ENCODE results near the gene PITPNC1. TPM values are rescaled to one million over a fixed set of nuclear protein-coding genes. Genes with fewer than 3 reads are reported as not detected.

Gene PITPNC1
- total and polyA plus RNA-seq, 2 donors (not counting 1 experiment from before 2014, with no cell fraction given), result 4.7 to 26.1 TPM

DNA sequence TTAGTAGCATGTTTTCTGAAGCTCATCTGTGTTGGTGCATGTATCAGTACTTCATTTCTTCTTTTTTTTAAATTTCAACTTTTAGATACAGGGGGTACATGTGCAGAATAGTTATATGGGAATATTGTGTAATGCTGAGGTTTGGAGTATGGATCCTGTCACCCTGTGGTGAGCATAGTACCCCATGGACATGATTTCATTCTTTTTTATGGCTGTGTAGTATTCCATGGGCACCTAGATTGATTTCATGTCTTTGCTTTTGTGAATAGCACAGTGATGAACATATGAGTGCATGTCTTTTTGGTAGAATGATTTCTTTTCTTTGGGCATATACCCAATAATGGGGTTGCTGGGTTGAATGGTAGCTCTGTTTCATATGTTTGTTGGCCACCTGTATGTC is 285.6 kb downstream of the PITPNC1 start:
- TF ChIP-seq, protein P1, sequence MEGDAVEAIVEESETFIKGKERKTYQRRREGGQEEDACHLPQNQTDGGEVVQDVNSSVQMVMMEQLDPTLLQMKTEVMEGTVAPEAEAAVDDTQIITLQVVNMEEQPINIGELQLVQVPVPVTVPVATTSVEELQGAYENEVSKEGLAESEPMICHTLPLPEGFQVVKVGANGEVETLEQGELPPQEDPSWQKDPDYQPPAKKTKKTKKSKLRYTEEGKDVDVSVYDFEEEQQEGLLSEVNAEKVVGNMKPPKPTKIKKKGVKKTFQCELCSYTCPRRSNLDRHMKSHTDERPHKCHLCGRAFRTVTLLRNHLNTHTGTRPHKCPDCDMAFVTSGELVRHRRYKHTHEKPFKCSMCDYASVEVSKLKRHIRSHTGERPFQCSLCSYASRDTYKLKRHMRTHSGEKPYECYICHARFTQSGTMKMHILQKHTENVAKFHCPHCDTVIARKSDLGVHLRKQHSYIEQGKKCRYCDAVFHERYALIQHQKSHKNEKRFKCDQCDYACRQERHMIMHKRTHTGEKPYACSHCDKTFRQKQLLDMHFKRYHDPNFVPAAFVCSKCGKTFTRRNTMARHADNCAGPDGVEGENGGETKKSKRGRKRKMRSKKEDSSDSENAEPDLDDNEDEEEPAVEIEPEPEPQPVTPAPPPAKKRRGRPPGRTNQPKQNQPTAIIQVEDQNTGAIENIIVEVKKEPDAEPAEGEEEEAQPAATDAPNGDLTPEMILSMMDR (IDR thresholded peaks at IDR 0.05), result no peak
- TF ChIP-seq EZH2 (IDR thresholded peaks at IDR 0.05; ENCODE audit: borderline replicate concordance, insufficient read depth, low read depth, low read length, poor library complexity, severe bottlenecking), result no peak
- no peak for DNase-seq
- ATAC-seq (ENCODE audit: low read depth), result no peak
- ChIA-PET CTCF (interaction anchor here (0.6 kb wide), 1 partner anchor 195 kb away, joined by 5 read pairs; no protein-coding TSS in a partner anchor), POLR2A (no interaction called here)
- H3K4me2 ChIP-seq (replicated peaks; ENCODE audit: low read depth, low read length, poor library complexity, severe bottlenecking), result no peak overlapping the region
- no peak overlapping the region for H3K27ac ChIP-seq (ENCODE audit: low read length in 2 of 2)
- no peak overlapping the region for H3K27ac Mint-ChIP-seq
- peaks cover 0 to 16% (median 16%) of the 10 kb centered on the region in 3 donors for H3K9me3 ChIP-seq (ENCODE audit: control extremely low read depth in 1 of 3, control insufficient read depth in 2 of 3, insufficient read depth in 1 of 3, low read length in 2 of 3)
- no peak overlapping the region for H2AFZ ChIP-seq (ENCODE audit: insufficient read depth, low read depth, low read length, poor library complexity, severe bottlenecking)
- H3K4me3 Mint-ChIP-seq, result no peak overlapping the region
- no peaks in the 10 kb centered on the region for H3K79me2 ChIP-seq (ENCODE audit: control insufficient read depth, insufficient read depth, low read length)
- H3K36me3 ChIP-seq (replicated peaks in 1 of 2; ENCODE audit: control extremely low read depth in 1 of 2, control insufficient read depth in 1 of 2, extremely low read depth in 1 of 2, insufficient read depth in 2 of 2, low read length in 1 of 2), result no peaks in the 10 kb centered on the region
- peaks cover 6% of the 10 kb centered on the region for H3K9me3 Mint-ChIP-seq (ENCODE audit: insufficient read depth)
- no peak overlapping the region for H3K4me3 ChIP-seq (ENCODE audit: control extremely low read depth in 1 of 5, extremely low read depth in 1 of 5, insufficient read depth in 1 of 5, low read depth in 2 of 5, low read length in 4 of 5)
- H3K4me1 ChIP-seq (ENCODE audit: control insufficient read depth in 2 of 2, insufficient read depth in 2 of 2, low read length in 2 of 2), result no peaks in the 10 kb centered on the region
- H3K27me3 Mint-ChIP-seq, result no peaks in the 10 kb centered on the region
- intact Hi-C loops (cut with micrococcal nuclease), result no loop called here
- no peaks in the 10 kb centered on the region for H4K20me1 ChIP-seq (ENCODE audit: control insufficient read depth, insufficient read depth, low read length, poor library complexity, severe bottlenecking)
- no peaks in the 10 kb centered on the region for H3K27me3 ChIP-seq (replicated peaks in 1 of 4; ENCODE audit: control extremely low read depth in 1 of 4, control insufficient read depth in 3 of 4, insufficient read depth in 4 of 4, low read length in 3 of 4)
- H3K9ac ChIP-seq (ENCODE audit: low read length), result no peak overlapping the region
- H3K4me1 Mint-ChIP-seq, result no peaks in the 10 kb centered on the region

DNA sequence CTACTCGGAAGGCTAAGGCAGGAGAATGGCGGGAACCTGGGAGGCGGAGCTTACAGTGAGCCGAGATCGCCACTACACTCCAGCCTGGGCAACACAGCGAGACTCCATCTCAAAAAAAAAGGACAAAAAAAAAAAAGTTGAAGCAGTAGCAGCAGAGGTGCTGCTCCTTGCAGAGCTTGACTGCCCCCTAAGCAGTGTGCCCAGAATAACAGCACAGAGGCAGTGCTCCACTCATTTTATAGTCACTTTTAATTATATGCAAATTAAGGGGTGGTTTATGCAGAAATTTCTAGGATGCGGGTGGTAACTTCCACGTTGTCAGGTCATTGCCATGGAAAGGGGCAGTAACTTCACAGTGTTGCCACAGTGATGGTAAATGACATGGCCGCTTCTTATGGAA is 286.4 kb downstream of the PITPNC1 start:
- no peak overlapping the region for H2AFZ ChIP-seq (ENCODE audit: insufficient read depth, low read depth, low read length, poor library complexity, severe bottlenecking)
- no peak overlapping the region for H3K4me3 ChIP-seq (ENCODE audit: control extremely low read depth in 1 of 5, extremely low read depth in 1 of 5, insufficient read depth in 1 of 5, low read depth in 2 of 5, low read length in 4 of 5)
- ATAC-seq (ENCODE audit: low read depth) (no peak), DNase-seq (no peak)
- no peak for TF ChIP-seq EZH2 (IDR thresholded peaks at IDR 0.05; ENCODE audit: borderline replicate concordance, insufficient read depth, low read depth, low read length, poor library complexity, severe bottlenecking)
- TF ChIP-seq, protein P1 (IDR thresholded peaks at IDR 0.05), result no peak
- H4K20me1 ChIP-seq (ENCODE audit: control insufficient read depth, insufficient read depth, low read length, poor library complexity, severe bottlenecking), result no peaks in the 10 kb centered on the region
- H3K9me3 Mint-ChIP-seq (ENCODE audit: insufficient read depth), result peaks cover 4% of the 10 kb centered on the region
- ChIA-PET CTCF (no interaction called here), POLR2A (no interaction called here)
- H3K9me3 ChIP-seq (ENCODE audit: control extremely low read depth in 1 of 3, control insufficient read depth in 2 of 3, insufficient read depth in 1 of 3, low read length in 2 of 3), result peaks cover 0 to 9% (median 9%) of the 10 kb centered on the region in 3 donors
- no peak overlapping the region for H3K4me3 Mint-ChIP-seq
- no peaks in the 10 kb centered on the region for H3K27me3 ChIP-seq (replicated peaks in 1 of 4; ENCODE audit: control extremely low read depth in 1 of 4, control insufficient read depth in 3 of 4, insufficient read depth in 4 of 4, low read length in 3 of 4)
- WGBS (ENCODE audit: insufficient coverage), result 94% methylated on average over 9 of the region's 9 CpGs
- no peak overlapping the region for H3K27ac Mint-ChIP-seq
- H3K4me2 ChIP-seq (replicated peaks; ENCODE audit: low read depth, low read length, poor library complexity, severe bottlenecking), result no peak overlapping the region
- no peaks in the 10 kb centered on the region for H3K4me1 ChIP-seq (ENCODE audit: control insufficient read depth in 2 of 2, insufficient read depth in 2 of 2, low read length in 2 of 2)
- intact Hi-C loops (cut with micrococcal nuclease), result no loop called here
- no peaks in the 10 kb centered on the region for H3K36me3 ChIP-seq (replicated peaks in 1 of 2; ENCODE audit: control extremely low read depth in 1 of 2, control insufficient read depth in 1 of 2, extremely low read depth in 1 of 2, insufficient read depth in 2 of 2, low read length in 1 of 2)
- no peak overlapping the region for H3K27ac ChIP-seq (ENCODE audit: low read length in 2 of 2)
- no peaks in the 10 kb centered on the region for H3K4me1 Mint-ChIP-seq
- no peak overlapping the region for H3K9ac ChIP-seq (ENCODE audit: low read length)
- no peaks in the 10 kb centered on the region for H3K27me3 Mint-ChIP-seq
- H3K79me2 ChIP-seq (ENCODE audit: control insufficient read depth, insufficient read depth, low read length), result no peaks in the 10 kb centered on the region
